GM23248 (cell line): ENCODE measurements around the gene MSRB3.

Experiments
- EZH2 ChIP-seq: fragments of 200-600 bp; sonication (generic); IDR thresholded peaks from 2 replicates; pipeline ENCODE4 v1.6.1; 2018; ENCODE audit warnings: antibody characterized with exemption, mild to moderate bottlenecking; ENCODE audit not compliant: insufficient read depth, poor library complexity, severe bottlenecking
- EZH2phosphoT487 ChIP-seq: fragments of 200-600 bp; sonication (generic); IDR thresholded peaks from 2 replicates; pipeline ENCODE4 v1.6.1; 2018; ENCODE audit warnings: antibody characterized with exemption, moderate library complexity, mild to moderate bottlenecking, low read depth; ENCODE audit not compliant: insufficient read depth

- TF ChIP-seq EZH2phosphoT487 (no peak), EZH2 (no peak)
These were observed 46.7 kb downstream of the MSRB3 start for GRCh38 chr12:65325183-65325582.
